ENCODE measurements around the gene HRH3.

The HRH3 gene

DNA sequence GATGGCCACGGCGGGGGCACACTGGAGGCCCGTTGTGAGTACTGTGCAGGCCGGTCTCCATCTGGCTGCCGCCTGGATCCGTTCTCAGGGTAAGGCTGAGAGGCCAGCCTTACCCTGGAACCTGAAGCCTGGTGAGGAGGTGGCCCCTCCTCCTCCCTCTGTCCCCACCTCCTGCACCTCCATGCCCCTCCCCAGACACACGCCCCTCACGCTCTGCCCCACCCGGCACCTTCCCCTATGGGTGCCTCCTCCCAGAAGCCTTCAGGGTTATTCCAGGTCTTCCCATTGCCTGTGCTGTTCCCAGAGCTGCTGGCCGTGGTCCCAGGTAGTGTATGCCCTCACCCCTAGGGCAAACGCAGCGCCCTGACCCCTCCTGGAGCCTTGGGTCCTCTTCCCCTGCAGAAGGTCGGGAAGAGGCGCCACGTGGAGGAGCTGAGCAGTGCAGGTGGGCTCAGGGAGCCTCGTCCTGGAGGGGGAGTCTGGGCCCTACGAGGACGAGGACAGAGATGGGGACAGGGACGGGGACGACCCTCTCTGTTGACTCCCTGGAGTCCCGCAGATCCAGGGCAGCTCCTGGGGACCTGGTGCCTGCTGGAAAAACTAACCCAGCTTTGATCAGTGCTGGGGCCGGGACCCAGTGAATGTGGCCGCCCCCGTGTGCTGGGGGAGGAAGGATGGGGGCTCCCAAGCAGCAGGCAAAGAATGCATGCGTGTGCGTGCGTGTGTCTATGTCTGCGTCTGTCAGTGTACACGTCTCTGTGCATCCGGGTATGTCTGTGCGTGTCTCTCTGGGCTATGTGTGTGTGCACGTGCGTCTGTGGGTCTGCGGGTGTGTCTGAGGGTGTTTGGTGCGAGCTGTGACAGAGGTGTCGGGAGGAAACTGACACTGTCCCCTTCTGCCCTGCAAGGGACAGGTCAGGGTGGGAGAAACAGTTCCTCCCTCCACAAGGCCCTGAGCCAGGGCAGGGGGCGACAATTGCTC, 8.2 kb upstream of the HRH3 start:
- H3K9me3 ChIP-seq: no peaks in the 10 kb centered on the region
- TF ChIP-seq, protein P1, sequence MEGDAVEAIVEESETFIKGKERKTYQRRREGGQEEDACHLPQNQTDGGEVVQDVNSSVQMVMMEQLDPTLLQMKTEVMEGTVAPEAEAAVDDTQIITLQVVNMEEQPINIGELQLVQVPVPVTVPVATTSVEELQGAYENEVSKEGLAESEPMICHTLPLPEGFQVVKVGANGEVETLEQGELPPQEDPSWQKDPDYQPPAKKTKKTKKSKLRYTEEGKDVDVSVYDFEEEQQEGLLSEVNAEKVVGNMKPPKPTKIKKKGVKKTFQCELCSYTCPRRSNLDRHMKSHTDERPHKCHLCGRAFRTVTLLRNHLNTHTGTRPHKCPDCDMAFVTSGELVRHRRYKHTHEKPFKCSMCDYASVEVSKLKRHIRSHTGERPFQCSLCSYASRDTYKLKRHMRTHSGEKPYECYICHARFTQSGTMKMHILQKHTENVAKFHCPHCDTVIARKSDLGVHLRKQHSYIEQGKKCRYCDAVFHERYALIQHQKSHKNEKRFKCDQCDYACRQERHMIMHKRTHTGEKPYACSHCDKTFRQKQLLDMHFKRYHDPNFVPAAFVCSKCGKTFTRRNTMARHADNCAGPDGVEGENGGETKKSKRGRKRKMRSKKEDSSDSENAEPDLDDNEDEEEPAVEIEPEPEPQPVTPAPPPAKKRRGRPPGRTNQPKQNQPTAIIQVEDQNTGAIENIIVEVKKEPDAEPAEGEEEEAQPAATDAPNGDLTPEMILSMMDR (IDR thresholded peaks at IDR 0.05; ENCODE audit: low read depth, low read length): no peak
- H3K36me3 ChIP-seq: no peaks in the 10 kb centered on the region
- no peaks in the 10 kb centered on the region for H3K27me3 ChIP-seq
- no peaks in the 10 kb centered on the region for H3K4me1 ChIP-seq
- no peak overlapping the region for H3K4me3 ChIP-seq (ENCODE audit: low read depth, low read length)
- DNase-seq: no peak

DNA sequence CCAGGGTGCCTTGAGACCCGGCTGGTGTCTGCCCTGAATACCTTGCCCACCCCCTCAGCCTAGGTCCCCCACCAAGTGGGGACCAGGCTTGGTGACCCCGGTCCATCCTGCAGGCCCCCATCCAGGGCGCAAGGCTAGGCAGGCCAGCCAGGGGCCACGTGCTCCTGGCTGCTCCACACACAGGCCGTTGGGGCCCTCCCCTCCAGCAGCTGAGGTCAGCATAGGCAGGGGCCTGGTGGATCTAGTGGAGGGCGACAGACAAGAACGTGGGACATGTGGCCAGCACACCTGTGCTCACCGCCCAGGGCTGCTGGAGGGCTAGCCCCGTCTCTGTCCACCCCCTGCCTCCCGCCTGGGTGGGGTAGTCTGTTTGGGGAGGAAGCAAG, 7.5 kb upstream of the HRH3 start:
- Histone ChIP-seq H3K36me3 (no peaks in the 10 kb centered on the region), H3K4me1 (no peaks in the 10 kb centered on the region), H3K27me3 (no peaks in the 10 kb centered on the region), H3K9me3 (no peaks in the 10 kb centered on the region), H3K4me3 (ENCODE audit: low read depth, low read length) (no peak overlapping the region)
- no peak for DNase-seq
- TF ChIP-seq, protein P1 (IDR thresholded peaks at IDR 0.05; ENCODE audit: low read depth, low read length): no peak

DNA sequence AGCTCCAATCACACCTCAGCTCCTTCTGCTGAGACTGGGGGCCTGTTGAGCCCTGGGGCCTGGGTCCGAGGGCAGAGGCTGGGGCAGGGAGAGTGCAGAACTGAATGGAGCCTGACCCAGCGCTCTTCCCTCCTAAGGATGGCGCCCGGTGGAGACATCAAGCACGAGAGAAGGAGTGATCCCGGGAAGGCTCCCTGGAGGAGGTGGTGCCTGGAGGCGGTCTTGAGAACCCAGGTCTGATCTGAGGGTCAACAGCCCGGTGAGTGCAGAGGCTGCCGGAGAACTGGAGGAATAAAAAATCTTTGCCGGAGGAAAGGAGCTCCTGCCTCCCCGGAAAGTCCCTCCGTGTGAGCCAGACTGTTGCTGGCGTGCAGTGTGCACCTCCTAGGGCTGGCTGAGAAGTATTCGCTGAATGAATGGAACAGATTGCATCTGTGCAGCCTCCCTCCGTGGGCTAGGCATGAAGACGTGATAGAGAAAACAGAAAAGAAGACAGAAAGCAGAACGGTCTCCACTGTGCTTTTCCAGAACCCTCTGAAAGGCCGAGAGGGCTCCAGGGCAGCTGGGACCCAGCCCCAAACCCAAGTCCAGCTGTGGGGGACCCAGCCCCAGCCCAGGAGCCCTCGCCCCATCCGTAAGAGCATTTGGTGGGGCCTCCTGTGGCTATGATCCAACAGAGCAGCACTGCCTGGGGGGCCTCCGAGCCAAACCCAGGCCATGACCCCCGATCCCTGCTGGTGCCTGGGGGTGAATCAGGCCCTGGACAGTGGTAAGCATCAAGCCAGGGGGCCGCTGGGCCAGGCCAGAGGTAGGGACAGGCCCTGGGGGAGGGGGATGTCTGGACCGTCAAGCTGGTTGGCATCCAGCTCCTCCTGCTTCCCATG, 6.9 kb upstream of the HRH3 start:
- no peaks in the 10 kb centered on the region for H3K4me1 ChIP-seq

DNA sequence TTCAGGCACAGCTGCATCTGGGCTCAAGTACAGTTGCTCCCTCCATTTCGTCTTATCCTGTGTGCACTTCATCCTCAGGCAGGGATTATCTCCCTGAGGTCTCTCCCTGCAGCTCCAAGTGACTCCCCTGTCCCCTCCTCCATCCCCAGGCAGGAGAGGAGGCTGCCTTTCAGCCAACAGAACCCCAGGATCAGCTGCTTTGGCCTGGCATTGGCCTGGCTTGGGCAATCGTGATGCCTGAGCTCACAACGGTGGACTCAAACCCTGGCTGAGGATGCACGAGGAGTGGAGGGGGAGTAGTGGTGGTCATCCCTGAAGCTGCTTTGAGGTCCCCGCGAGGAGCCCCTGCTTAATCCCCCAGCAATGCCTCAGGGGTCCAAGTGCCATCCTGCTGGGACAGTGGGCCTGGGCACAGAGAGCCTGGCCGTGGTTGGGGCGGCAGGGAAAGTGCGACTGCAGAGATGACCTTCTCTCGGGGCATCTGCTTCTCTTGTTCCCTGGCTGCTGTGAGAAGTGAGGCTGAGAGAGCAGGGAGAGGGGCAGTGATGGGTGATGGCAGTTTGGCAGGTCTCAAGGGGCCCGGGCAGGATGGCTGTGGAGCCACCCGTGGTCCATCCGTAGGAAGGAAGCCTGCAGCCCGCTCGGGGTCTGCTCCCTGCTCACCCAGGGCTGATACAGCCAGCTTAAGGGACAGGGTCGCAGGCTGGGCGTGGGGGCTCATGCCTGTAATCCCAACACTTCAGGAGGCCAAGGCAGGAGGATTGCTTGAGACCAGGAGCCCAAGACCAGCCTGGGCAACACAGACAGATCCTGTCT, 6.0 kb upstream of the HRH3 start:
- no peaks in the 10 kb centered on the region for H3K36me3 ChIP-seq
- TF ChIP-seq, protein P1 (IDR thresholded peaks at IDR 0.05; ENCODE audit: low read depth, low read length): no peak
- H3K4me1 ChIP-seq: peaks cover 1% of the 10 kb centered on the region

More for the DNA sequence above, 6.9 kb upstream of the HRH3 start:
- Histone ChIP-seq H3K36me3 (no peaks in the 10 kb centered on the region), H3K9me3 (no peaks in the 10 kb centered on the region), H3K4me3 (ENCODE audit: low read depth, low read length) (no peak overlapping the region), H3K27me3 (no peaks in the 10 kb centered on the region)
- DNase-seq: no peak
- TF ChIP-seq, protein P1 (IDR thresholded peaks at IDR 0.05; ENCODE audit: low read depth, low read length): no peak

DNA sequence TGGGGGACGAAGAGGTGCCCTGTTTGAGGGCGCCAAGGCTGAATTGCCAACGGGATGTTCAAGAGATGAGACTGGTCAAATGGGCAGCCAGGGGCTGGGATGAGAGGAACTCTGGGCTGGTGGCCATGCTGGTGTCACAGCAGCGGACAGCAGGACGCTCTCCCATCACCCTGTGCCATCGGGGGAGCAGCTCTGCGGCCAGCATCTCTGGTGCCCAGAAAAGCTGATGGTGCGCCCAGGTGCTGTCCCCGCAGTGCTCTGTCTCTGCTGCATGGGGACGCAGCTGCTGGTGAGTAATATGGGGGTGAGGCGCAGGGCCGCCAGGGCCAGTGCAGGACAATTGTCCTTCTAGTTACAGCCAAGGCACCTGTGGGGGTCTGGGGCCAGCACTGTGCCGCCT, 4.9 kb upstream of the HRH3 start:
- Histone ChIP-seq H3K4me3 (ENCODE audit: low read depth, low read length) (no peak overlapping the region), H3K4me1 (peaks cover 6% of the 10 kb centered on the region), H3K27me3 (peaks cover 9% of the 10 kb centered on the region), H3K36me3 (no peaks in the 10 kb centered on the region), H3K9me3 (no peaks in the 10 kb centered on the region)
- TF ChIP-seq, protein P1 (IDR thresholded peaks at IDR 0.05; ENCODE audit: low read depth, low read length): no peak
- DNase-seq: no peak

More for the DNA sequence above, 6.0 kb upstream of the HRH3 start:
- H3K9me3 ChIP-seq: no peaks in the 10 kb centered on the region
- H3K27me3 ChIP-seq: peaks cover 2% of the 10 kb centered on the region
- DNase-seq: no peak
- no peak overlapping the region for H3K4me3 ChIP-seq (ENCODE audit: low read depth, low read length)
